Superior temporal gyrus (tissue), 1 donor: ENCODE data around the gene EXD2.
"Not testable (repeated sequence)": the region's sequence is repeated elsewhere in the genome, so short reads cannot be mapped to it uniquely, and the experiment has no call there.

Experiments used
- DNase-seq: peaks from one replicate; pipeline ENCODE4 v3.0.0-alpha.2; 2016; ENCODE audit errors: extremely low spot score

Gene EXD2

DNA sequence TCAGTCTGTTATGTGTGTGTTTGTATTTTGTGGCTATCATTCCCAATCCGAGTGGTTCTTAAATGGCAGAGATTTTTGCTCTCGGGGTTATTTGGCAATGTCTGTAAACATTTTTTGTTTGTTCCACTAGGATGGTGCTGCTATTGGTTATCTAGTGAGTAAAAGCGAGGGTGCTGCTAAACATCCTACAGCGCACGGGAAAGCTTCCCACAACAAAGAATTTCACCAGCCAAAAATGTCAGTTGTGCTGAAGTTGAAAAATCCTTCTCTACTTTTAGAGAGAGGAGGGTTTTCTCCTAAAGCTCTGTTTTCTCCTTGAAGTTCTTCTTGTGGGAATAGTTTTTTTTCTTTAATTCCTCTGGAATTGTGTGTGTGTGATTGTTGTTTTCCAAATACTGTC, 2.4 kb downstream of the EXD2 start:
- no peak for DNase-seq

DNA sequence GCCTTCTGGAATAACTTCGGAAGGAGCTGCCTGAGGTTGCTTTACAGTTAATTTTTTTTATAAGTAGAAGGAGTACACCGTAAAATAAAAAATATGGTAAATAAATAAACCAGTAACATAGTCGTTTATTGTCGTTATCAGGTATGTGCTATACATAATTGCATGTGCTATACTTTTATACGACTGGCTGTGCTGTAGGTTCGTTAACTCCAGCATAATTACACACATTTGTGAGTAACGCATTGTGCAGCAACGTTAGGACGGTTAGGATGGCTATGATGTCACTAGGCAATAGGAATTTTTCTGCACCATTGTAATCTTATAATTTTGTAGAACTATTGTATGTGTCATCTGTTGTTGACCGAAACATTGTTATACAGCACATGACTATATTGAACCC, 8.5 kb downstream of the EXD2 start:
- DNase-seq, result no peak

DNA sequence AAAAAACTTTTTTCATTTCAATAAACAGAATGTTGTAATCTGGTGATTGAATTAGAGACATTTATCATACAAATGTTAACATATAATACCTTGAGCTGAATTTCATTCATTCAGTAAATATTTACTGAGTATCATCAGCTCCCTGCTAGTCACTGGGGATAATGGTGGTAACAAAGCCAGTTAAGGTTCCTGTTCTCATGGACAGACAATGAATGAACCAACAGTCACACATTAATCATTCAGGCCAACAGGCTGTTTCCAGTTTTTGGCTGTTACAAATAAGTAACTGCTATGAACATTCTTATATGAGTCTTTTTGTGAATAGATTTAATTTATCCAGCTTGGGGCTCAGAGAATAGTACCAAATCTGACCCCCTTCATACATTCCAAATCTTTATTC, 13.5 kb downstream of the EXD2 start:
- no peak for DNase-seq

DNA sequence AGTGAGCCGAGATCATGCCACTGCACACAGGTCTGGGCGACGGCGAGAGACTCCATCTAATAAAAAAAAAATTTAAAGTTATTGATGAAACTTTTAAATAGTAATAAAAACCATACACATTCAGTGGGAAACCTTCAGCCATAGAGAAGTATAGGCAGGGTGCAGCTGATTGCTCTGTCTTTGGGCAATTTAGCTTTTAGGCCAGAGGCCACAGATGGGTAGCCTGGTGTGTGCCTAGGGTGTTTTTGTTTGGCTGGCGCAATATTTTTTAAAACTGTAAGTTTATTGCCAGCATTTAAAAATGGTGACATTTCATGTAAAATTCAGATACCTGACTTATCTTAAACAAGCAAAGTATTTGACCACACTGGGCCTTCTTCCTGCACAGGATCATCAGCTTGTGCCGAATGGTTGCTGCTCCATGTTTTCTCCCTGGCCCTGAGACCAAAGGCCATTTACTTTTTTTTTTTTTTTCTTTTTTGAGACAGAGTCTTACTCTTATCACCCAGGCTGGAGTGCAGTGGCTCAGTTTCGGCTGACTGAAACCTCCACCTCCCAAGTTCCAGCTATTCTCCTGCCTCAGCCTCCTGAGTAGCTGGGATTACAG, 16.2 kb downstream of the EXD2 start:
- no peak for DNase-seq

DNA sequence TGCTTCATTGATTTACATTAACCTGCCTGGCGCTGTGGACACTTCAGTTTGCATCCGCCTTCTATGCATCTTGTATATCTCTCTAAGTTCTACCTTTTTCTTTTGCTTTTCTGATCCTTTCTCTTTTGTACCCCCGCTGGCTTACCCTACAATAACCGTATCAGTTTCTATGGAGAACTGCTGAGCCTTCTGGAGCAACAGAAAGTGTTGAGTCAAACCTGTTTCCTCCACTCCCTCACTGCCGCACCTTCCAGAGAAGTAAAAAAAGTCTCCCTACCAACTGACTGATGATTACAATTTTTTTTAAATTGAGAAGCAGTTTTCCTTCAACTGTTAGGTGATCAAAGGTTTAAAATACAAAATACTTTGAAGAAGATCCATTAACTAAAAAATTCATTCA, 17.4 kb downstream of the EXD2 start:
- DNase-seq, result no peak

DNA sequence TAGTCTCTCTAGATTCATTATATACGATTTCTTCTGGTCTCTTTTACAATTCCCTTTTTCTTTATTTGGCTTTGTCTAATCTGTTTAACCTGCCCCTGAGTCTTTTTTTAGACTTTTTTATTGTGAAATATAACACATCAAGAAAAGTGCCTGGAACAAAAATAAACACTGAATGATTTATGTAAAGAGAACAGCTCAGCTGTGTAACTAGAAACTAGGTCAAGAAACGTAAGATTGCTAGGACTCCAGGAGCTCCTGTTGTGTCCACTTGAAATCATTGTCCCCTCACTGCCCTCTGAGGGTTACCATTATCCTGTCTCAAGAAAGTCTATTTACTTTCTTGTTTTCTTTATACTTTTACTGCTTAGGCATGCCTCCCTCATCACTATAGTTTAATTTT, 23.1 kb downstream of the EXD2 start:
- no peak for DNase-seq

DNA sequence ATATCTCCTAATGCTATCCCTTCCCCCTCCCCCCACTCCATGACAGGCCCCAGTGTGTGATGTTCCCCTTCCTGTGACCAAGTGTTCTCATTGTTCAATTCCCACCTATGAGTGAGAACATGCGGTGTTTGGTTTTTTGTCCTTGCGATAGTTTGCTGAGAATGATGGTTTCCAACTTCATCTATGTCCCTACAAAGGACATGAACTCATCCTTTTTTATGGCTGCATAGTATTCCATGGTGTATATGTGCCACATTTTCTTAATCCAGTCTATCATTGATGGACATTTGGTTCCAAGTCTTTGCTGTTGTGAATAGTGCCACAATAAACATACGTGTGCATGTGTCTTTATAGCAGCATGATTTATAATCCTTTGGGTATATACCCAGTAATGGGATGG, 26.4 kb downstream of the EXD2 start:
- DNase-seq, result not testable (repeated sequence)

DNA sequence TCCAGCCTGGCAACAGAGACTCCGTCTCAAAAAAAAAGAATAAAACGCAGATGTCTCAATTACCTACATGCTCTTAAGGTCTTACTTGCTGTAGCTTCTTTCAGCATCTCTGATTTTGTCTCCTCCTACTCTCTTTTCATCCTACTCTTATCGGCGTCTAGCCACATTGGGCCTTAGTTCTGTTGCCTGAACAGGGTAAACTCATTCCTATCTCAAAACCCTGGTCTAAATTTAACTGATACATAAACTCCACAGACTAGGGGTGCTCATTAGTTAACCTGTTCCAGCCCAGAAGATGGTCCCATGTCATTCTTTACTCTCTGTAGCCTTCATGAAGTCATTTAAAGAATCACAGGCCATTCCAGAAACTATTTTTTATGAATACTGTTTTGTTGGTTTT, 33.6 kb downstream of the EXD2 start:
- no peak for DNase-seq

DNA sequence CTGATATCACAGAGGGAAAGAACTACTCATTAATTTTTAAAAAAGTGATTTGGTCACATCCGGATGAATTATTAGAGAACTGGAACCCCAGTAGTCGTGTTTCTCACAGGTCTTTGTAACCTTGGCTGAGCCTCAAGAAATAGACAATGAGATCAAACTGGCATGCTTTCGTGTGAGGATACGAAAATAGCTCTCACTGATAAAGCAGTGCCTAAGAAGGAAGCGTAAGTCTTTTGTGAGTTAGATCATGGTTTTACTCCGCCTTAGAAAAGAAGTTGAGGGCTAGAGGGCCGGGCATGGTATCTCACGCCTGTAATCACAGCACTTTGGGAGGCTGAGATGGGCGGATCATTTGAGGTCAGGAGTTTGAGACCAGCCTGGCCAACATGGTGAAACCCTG, 34.9 kb downstream of the EXD2 start:
- no peak for DNase-seq

DNA sequence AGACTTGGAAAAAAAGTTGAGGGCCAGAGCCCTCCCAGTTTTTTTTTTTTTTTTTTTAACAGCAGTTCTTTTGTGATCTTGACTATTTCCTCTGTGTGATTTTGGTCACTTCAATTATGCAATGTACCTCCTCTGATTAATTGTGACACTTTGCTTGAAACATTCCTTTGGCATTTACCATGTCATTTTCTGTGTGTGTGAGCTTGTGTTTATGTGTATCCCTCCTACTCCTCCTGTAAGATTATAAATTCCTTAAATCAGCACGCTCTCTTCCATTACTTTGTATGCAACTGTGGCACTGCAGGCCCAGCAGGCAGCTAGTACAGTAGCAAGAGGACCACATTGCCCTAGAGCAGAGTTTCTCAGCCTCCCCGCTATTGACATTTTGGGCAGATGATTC, 35.4 kb downstream of the EXD2 start:
- DNase-seq, result no peak

DNA sequence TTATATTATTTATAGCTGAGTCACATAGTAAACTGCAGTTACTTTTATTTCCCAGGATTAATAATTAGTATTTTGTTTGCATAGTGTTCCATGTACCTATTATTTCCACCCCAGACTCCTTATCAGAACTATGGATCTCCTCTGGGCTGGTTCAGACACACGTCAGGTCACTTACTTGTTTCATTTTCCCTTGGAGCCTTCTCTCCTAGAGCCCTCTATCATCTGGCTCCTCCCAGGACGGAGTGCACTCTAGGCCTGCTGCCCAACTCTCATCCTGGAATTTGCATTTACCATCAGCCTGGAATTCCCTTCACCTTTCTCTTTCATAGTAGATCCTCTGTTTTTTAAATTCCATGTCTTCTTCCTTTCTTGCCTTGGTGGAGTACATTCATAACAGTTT, 40.2 kb downstream of the EXD2 start:
- DNase-seq, result no peak

DNA sequence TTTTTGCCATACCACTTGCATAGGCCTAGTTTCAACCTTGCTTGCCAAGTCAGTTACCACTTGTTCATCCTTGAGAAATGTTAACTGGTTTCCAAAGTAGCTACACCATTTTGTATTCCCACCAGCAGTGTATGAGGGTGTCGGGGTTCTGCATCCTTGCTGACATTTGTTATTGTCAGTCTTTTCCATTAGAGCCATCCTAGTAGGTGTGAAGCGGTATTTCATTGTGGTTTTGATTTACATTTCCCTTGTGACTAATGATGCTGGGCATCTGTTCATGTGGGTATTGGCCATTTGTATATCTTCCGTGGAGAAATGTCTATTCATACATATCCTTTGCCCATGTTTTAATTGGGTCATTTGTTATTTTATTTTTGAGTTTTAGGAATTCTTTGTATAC, 41.1 kb downstream of the EXD2 start:
- DNase-seq, result no peak

DNA sequence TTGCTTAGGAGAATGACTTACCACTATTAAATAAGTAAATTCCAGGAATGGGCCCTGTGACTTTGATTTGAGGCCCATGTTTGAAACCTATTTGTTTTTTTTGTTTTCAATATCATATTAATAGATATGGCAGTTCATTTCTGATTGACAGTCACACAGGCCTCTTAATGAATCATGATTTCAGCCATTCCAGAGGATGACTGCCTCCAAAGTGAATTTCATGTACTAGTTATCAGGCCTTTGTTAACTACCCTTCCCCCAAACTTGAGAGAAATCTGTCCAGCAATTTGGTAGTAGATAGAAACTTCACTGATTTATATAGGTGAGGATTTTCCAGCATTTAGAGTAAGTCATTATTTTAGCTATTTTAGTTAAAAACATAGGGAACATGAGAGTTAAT, 42.8 kb downstream of the EXD2 start:
- no peak for DNase-seq

DNA sequence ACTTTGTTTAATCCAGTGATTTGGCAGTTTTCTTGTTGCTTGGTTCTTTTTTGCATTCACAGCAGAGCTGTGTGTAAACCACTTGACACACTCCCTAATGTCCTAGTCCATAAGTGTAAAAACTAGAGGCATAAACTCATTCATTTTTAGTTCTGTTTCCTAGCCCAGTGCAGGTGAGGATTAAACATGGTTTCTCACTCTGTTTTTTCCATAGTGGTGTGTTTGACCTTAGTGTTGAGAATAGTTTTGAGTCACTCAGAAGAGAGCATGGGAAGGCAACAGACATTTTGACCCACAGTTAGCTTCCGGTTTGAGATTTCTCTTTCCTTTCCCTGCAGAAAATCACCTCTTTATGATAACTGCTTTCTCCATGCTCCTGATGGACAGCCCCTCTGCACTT, 44.4 kb downstream of the EXD2 start:
- no peak for DNase-seq

DNA sequence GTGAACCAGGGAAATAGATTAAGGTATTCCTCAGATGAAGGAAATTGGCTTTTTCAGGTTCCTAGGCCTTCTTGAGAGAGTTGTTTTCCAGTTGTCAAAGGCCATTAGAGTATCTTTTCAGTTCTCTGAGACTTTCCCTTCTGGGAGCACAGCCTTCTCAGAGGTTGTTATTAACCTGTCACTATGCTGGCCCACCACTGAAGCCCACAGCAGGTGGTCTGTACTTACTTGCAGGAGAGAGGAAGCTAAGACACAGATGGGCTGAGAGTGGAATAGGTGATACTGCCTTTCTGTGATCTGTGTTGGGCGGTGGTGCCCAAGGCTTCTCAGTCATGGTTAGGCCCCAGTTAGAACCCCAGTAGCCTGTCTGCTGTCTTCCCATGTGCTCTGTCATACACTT, 45.8 kb downstream of the EXD2 start:
- no peak for DNase-seq

DNA sequence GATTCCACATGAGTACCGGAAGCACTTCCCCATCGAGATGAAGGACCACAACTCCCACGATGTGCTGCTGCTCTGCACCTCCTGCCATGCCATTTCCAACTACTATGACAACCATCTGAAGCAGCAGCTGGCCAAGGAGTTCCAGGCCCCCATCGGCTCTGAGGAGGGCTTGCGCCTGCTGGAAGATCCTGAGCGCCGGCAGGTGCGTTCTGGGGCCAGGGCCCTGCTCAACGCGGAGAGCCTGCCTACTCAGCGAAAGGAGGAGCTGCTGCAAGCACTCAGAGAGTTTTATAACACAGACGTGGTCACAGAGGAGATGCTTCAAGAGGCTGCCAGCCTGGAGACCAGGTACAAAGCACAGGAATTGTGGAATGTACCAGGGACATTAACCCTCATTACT, 46.3 kb downstream of the EXD2 start:
- no peak for DNase-seq

DNA sequence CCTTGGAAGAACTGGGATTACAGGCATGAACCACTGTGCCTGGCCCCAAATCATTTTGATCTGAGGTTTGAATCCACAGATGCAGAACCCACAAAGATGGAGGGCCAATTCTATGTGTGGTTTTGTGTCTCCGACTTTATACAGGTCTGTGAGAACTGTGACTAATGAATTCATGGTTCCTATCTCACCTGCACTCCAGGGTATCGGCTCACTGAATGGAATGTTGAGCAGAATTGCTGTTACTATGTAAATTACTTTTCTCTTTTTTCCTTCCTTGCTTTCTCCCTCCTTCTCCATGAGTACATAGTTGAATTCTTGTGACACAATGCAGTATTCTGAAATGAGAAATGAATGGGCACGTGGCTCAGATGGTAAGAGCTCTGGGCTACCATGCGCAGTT, 47.6 kb downstream of the EXD2 start:
- no peak for DNase-seq

DNA sequence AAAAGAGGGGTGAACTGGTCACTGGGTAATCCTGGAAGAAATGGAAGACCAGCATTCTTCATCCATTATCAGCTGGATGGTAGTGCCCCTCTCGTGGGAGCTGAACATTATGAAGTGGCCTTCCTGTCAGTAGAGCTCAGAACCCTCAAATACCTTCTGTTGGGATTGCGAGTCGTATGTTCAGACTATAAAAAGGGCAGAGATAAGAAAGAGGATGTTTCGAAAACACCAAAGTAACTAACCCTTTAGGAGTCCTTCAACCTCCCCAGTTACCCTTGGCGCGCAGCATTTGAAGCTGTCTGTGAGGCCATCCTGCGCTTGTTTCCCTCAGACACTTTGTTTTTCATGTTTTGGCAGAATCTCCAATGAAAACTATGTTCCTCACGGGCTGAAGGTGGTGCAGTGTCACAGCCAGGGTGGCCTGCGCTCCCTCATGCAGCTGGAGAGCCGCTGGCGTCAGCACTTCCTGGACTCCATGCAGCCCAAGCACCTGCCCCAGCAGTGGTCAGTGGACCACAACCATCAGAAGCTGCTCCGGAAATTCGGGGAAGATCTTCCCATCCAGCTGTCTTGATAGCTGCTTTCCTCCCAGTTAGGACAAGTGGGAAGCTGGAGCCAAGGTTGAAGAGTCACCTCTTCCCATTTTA, 49.4 kb downstream of the EXD2 start:
- DNase-seq, result no peak

DNA sequence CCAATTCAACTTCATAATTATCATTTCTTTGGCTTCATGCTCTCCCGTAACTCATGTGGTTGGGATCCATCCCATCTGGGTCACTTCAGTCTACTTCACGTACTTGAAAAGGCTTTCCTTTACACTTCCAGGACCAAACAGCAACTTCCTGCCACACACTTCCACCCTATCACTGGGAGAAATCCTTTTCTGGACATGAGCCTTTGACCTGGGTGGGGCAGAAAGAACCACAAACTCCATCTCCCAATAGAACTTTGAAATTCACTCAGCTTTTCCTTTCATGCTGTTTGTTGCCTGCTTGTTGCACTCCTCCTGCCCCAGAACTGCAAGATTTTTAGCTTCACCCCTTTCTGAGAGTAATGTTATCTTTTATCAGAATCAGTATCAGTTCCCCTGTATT, 50.3 kb downstream of the EXD2 start:
- DNase-seq, result no peak

DNA sequence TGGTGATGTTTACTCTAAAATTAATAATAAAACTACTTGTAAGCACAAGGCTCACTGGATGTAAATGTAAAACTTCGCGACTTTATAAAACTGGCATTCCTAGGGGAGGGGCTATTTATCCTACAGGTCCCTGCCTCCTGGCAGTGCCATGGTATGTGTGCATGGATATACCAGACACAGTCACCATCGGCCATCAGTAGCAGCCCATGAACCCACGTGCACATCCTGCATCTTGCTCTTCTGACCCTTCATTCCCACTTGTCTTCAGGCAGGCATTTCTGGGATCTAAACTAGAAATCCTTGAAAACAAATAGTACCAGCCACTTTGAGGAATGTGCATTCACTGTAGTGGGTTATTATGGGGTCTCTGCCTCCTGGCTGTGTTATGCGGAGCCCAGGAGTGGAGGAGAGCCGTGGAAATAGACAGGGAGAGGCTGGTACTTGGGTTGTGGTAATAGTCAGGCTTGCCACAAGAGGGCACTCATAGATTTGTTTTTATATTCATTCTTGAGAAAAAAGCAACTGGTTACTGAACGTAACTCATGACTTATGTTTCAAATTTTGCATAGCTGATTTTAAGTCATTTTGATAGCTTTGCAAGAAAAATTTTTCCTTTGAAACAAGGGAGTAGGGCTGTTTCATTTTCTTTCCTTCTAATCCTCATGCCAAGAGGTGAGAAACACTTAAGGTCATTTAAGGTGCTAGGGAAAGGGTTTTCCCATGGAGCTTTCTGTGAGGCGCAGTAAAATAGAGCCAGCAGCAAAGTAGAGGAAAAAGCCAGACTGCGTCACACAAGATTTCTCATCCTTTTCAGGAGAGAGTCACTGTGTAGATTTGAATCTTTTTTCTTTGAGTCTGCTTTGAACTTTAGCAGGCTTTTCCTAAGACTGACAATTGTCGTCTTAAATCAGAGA, 51.3 kb downstream of the EXD2 start:
- DNase-seq, result peak; percentile 91

DNA sequence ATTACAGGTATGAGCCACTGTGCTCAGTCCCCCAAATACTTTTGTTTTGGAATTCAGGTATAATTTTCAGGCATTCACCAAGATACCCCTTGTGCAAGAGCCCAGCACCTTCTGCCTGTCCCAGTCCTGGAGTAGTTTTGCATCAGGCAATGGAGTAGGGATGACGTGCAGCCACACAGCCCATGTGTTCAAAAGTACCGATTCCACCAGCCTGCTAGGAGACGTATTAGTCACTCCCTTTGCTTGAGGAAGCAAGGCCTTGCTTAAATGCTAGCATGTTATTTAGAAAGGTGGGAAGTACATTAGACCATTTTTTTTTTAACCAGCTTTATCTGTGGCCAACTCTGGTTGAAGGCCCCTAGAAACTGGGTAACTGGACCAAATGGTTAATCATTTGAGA, 53.6 kb downstream of the EXD2 start:
- DNase-seq, result no peak

DNA sequence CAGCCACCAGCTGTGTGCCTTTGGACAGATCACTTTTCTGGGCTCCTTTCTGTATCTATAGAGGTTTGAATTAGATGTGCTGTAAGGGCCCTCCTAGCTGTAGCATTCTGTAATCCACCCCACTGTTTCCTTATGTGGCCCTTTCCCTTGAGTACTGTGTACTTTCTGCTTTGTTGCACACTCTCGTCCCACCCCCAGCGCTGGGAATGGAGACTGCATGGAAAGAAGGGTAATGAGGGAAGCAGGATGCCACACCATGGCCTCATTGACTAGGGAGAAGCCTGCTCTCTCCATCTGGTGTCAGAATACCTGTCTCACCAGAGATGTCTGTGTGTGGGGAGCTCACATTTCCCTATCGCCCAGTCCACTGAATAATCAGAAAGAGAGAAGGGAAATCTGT, 55.0 kb downstream of the EXD2 start:
- no peak for DNase-seq
